Activated CD4-positive, alpha-beta T cell treated with anti-CD3 and anti-CD28 coated beads, Interleukin-2, amount 50 U/mL, for 1 hour (primary cell): Measurements from ENCODE around the gene RIPOR1.
"Not testable (repeated sequence)": the region's sequence is repeated elsewhere in the genome, so short reads cannot be mapped to it uniquely, and the experiment has no call there.

Experiments
- DNase-seq: peaks from one replicate; pipeline ENCODE4 v3.0.0-alpha.2; 2020

Gene RIPOR1

GRCh38 chr16:67528222-67528869, at the start of gene RIPOR1:
TSS of gene RIPOR1 (plus strand) at chr16:67528829. CDS start at chr16:67538447, 9,618 bp downstream.
- DNase-seq, result peak; percentile 44

GRCh38 chr16:67480833-67481560, 47.6 kb upstream of the RIPOR1 start, which contains the start of gene ATP6V0D1:
TSS of gene ATP6V0D1 (minus strand) at chr16:67481157. CDS start at chr16:67481086, 71 bp downstream.
- DNase-seq, result peak; percentile 99

GRCh38 chr16:67481561-67482232, 46.9 kb upstream of the RIPOR1 start:
- peak; percentile 31 for DNase-seq

GRCh38 chr16:67482233-67482924, 46.2 kb upstream of the RIPOR1 start:
- no peak for DNase-seq

- no peak for DNase-seq
Observed at GRCh38 chr16:67483150-67483549, 45.5 kb upstream of the RIPOR1 start, which contains the start of gene AGRP. TSS of gene AGRP (minus strand) at chr16:67483547. CDS start at chr16:67483398, 149 bp downstream.

GRCh38 chr16:67483731-67484525, 44.7 kb upstream of the RIPOR1 start:
- no peak for DNase-seq

- no peak for DNase-seq
Observed at GRCh38 chr16:67486805-67487204, 41.8 kb upstream of the RIPOR1 start.

- DNase-seq, result not testable (repeated sequence)
Observed at GRCh38 chr16:67487561-67487960, 41.1 kb upstream of the RIPOR1 start.

- no peak for DNase-seq
Observed at GRCh38 chr16:67489401-67490083, 39.1 kb upstream of the RIPOR1 start.

- no peak for DNase-seq
Observed at GRCh38 chr16:67490335-67491096, 38.1 kb upstream of the RIPOR1 start.

- DNase-seq, result no peak
Observed at GRCh38 chr16:67499106-67499505, 29.5 kb upstream of the RIPOR1 start.

GRCh38 chr16:67504031-67505021, 24.3 kb upstream of the RIPOR1 start:
- DNase-seq, result peak; percentile 34

- DNase-seq, result no peak
Observed at GRCh38 chr16:67506468-67506867, 22.2 kb upstream of the RIPOR1 start.

GRCh38 chr16:67509016-67509415, 19.6 kb upstream of the RIPOR1 start:
- no peak for DNase-seq

GRCh38 chr16:67513892-67514291, 14.7 kb upstream of the RIPOR1 start:
- not testable (repeated sequence) for DNase-seq

GRCh38 chr16:67514382-67514828, 14.2 kb upstream of the RIPOR1 start:
- peak; percentile 79 for DNase-seq

- no peak for DNase-seq
Observed at GRCh38 chr16:67516296-67517154, 12.1 kb upstream of the RIPOR1 start.

- no peak for DNase-seq
Observed at GRCh38 chr16:67517155-67517445, 11.5 kb upstream of the RIPOR1 start.
